CD4-positive, alpha-beta T cell (primary cell): ENCODE results near the gene NT5DC2. TPM values are rescaled to one million over a fixed set of nuclear protein-coding genes. Genes with fewer than 3 reads are reported as not detected.

Source experiments
- ATAC-seq: fragments of 200-7000 bp; cut with Tn5 transposase; one replicate; pipeline ENCODE4 v1.10.0; 2022; ENCODE audit warnings: mild to moderate bottlenecking; ENCODE audit not compliant: poor library complexity
- CTCF ChIA-PET: fragments of 350-600 bp; sonication (Branson Sonifier 250); formaldehyde crosslinking; loops from one replicate; lab custom pipeline; 2021; ENCODE audit warnings: antibody characterized with exemption, inconsistent platforms; lab: Charles Lee
- POLR2A ChIA-PET: fragments of 350-600 bp; sonication (Branson Sonifier 250); formaldehyde crosslinking; loops from one replicate; lab custom pipeline; 2021; ENCODE audit warnings: antibody characterized with exemption, inconsistent platforms; lab: Charles Lee
- DNase-seq, 14 experiments: peaks; one replicate each; pipeline ENCODE4 v3.0.0-alpha.2; 2013 to 2020; ENCODE audit warnings: mixed read lengths in 2 of 14
- H3K27ac ChIP-seq, 2 donors: one replicate each; pipeline versions ENCODE4 v1.5.1 to v1.7.0; 2013; ENCODE audit warnings: low read length in 2 of 2, low read depth in 1 of 2, mild to moderate bottlenecking in 1 of 2
- H3K27me3 ChIP-seq, 2 experiments: 1 replicate in 1 of 2; 2 replicates in 1 of 2; pipeline versions ENCODE4 v1.6.1 to v1.7.0; 2013; ENCODE audit warnings: low read length in 2 of 2, control low read depth in 1 of 2, mild to moderate bottlenecking in 1 of 2, moderate library complexity in 1 of 2; ENCODE audit not compliant: insufficient read depth in 2 of 2, control insufficient read depth in 1 of 2
- H3K36me3 ChIP-seq: one replicate; pipeline ENCODE4 v1.6.1; 2013; ENCODE audit warnings: low read length, control low read depth; ENCODE audit not compliant: insufficient read depth
- H3K4me1 ChIP-seq: one replicate; pipeline ENCODE4 v1.6.1; 2013; ENCODE audit warnings: low read length, control low read depth; ENCODE audit not compliant: insufficient read depth
- H3K4me3 ChIP-seq: one replicate; pipeline ENCODE4 v1.5.1; 2013; ENCODE audit warnings: mild to moderate bottlenecking, low read length, moderate library complexity
- H3K9me3 ChIP-seq, 2 experiments: 1 replicate in 1 of 2; 2 replicates in 1 of 2; pipeline versions ENCODE4 v1.6.1 to v1.7.0; 2013; ENCODE audit warnings: low read length in 2 of 2, mild to moderate bottlenecking in 2 of 2, control low read depth in 1 of 2, moderate library complexity in 1 of 2; ENCODE audit not compliant: control insufficient read depth in 1 of 2, insufficient read depth in 1 of 2
- H3K27ac Mint-ChIP-seq: one replicate; pipeline ENCODE4 v1.8.0; 2020; ENCODE audit warnings: mixed read lengths
- H3K27me3 Mint-ChIP-seq: one replicate; pipeline ENCODE4 v1.8.0; 2021; ENCODE audit warnings: mixed read lengths
- H3K36me3 Mint-ChIP-seq: one replicate; pipeline ENCODE4 v1.8.0; 2021; ENCODE audit warnings: low read depth, mixed read lengths
- H3K4me1 Mint-ChIP-seq: one replicate; pipeline ENCODE4 v1.8.0; 2021; ENCODE audit warnings: low read depth, mixed read lengths
- H3K4me3 Mint-ChIP-seq: one replicate; pipeline ENCODE4 v1.8.0; 2020; ENCODE audit warnings: mild to moderate bottlenecking, mixed read lengths
- H3K9me3 Mint-ChIP-seq: one replicate; pipeline ENCODE4 v1.8.0; 2020; ENCODE audit warnings: mixed read lengths
- intact Hi-C, 2 experiments: fragments of 100-400 bp; cut with DNase I in 1 of 2; cut with micrococcal nuclease in 1 of 2; formaldehyde crosslinking; loops; one replicate each; pipeline versions ENCODE4 v1.15.1 to v1.9.0; 2023 to 2025; cut with DNase I, micrococcal nuclease
- total RNA-seq, 174 experiments: library from RNA in 2 of 174; stranded (reverse) in 2 of 174; gene quantifications; one replicate each; pipeline ENCODE4 v1.2.3 and lab custom pipeline; 2021 to 2026
- TF ChIP-seq, protein P1 (sequence below): fragments of 200-600 bp; IDR thresholded peaks from one replicate; pipeline ENCODE4 v1.8.0; 2022; ENCODE audit warnings: antibody characterized with exemption, mild to moderate bottlenecking

The NT5DC2 gene
- total RNA-seq, 2 experiments from 2014 or later = 2.5 to 4.2 TPM

DNA sequence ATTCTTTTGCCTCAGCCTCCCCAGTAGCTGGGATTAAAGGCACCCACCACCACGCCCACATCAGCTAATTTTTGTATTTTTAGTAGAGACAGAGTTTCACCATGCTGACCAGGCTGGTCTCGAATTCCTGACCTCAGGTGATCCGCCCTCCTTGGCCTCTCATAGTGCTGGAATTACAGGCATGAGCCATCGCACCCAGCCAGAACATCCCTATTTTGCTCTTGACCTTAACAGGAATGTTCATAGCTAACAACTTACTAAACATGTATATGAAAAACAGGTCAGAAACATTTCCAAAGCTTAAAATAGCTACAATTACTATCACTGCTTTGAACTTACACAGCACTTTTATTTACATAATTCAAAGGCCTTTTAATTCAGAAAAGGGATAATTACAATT lies 36.4 kb upstream of the NT5DC2 start:
- Histone ChIP-seq H3K36me3 (peaks cover 22% of the 10 kb centered on the region), H3K27ac (no peak overlapping the region), H3K9me3 (no peaks in the 10 kb centered on the region), H3K4me1 (no peaks in the 10 kb centered on the region), H3K27me3 (no peaks in the 10 kb centered on the region), H3K4me3 (no peak overlapping the region)
- Mint-ChIP-seq H3K4me1 (no peaks in the 10 kb centered on the region), H3K4me3 (no peak overlapping the region), H3K27ac (peak overlapping the region; percentile 27), H3K36me3 (peaks cover 64% of the 10 kb centered on the region), H3K27me3 (no peaks in the 10 kb centered on the region), H3K9me3 (no peaks in the 10 kb centered on the region)
- ChIA-PET POLR2A (no interaction called here), CTCF (no interaction called here)
- no peak for ATAC-seq
- intact Hi-C loops = no loop called here
- no peak for DNase-seq
- TF ChIP-seq, protein P1, sequence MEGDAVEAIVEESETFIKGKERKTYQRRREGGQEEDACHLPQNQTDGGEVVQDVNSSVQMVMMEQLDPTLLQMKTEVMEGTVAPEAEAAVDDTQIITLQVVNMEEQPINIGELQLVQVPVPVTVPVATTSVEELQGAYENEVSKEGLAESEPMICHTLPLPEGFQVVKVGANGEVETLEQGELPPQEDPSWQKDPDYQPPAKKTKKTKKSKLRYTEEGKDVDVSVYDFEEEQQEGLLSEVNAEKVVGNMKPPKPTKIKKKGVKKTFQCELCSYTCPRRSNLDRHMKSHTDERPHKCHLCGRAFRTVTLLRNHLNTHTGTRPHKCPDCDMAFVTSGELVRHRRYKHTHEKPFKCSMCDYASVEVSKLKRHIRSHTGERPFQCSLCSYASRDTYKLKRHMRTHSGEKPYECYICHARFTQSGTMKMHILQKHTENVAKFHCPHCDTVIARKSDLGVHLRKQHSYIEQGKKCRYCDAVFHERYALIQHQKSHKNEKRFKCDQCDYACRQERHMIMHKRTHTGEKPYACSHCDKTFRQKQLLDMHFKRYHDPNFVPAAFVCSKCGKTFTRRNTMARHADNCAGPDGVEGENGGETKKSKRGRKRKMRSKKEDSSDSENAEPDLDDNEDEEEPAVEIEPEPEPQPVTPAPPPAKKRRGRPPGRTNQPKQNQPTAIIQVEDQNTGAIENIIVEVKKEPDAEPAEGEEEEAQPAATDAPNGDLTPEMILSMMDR = no peak

DNA sequence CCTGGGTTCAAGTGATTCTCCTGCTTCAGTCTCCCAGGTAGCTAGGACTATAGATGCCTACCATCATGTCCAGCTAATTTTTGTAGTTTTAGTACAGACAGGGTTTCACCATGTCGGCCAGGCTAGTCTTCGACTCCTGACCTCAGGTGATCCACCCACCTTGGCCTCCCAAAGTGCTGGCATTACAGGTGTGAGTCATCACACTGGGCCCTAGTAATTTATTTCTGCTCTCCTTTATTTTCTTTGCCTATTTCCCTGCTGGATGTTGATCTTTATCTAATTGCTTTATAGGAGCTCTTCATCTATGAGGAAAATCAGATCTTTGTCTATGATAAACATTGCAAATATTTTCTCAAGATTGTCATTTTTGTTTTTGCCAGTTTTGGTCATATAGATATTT lies 34.4 kb upstream of the NT5DC2 start:
- Mint-ChIP-seq H3K4me3 (no peak overlapping the region), H3K27me3 (no peaks in the 10 kb centered on the region), H3K36me3 (peaks cover 50% of the 10 kb centered on the region), H3K27ac (no peak overlapping the region), H3K9me3 (no peaks in the 10 kb centered on the region), H3K4me1 (no peaks in the 10 kb centered on the region)
- TF ChIP-seq, protein P1 = no peak
- no peaks in the 10 kb centered on the region for H3K4me1 ChIP-seq
- POLR2A ChIA-PET = no interaction called here
- H3K4me3 ChIP-seq = no peak overlapping the region
- ATAC-seq (no peak), DNase-seq (no peak)
- no peak overlapping the region for H3K27ac ChIP-seq
- intact Hi-C loops = no loop called here
- no peaks in the 10 kb centered on the region for H3K9me3 ChIP-seq
- no peaks in the 10 kb centered on the region for H3K27me3 ChIP-seq
- CTCF ChIA-PET = no interaction called here
- peaks cover 15% of the 10 kb centered on the region for H3K36me3 ChIP-seq

DNA sequence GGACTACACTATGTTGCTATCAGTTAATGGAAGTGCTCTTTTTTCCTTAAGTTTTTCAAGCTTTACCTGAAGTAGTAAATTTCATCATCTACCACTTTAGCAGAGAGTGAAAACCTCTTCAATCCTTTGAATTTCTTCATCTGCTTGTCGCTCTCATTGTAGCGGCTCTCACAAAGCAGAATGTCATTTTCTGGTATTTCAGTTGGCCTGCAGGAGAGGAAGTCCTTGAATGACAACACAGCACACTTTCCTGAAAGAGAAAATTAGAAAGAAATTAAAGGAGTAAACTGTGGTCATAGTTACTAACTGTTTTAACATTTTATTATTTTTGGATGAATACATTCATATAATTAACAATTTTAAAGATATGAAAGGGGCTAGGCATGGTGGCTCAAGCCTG lies 30.3 kb upstream of the NT5DC2 start:
- Mint-ChIP-seq H3K36me3 (peaks cover 58% of the 10 kb centered on the region), H3K4me1 (no peaks in the 10 kb centered on the region), H3K4me3 (no peak overlapping the region), H3K27ac (no peak overlapping the region), H3K9me3 (no peaks in the 10 kb centered on the region), H3K27me3 (no peaks in the 10 kb centered on the region)
- no peaks in the 10 kb centered on the region for H3K27me3 ChIP-seq
- no peak for DNase-seq
- intact Hi-C loops = no loop called here
- POLR2A ChIA-PET = no interaction called here
- no peak overlapping the region for H3K4me3 ChIP-seq
- H3K27ac ChIP-seq = no peak overlapping the region
- no peaks in the 10 kb centered on the region for H3K4me1 ChIP-seq
- CTCF ChIA-PET = no interaction called here
- no peaks in the 10 kb centered on the region for H3K9me3 ChIP-seq
- TF ChIP-seq, protein P1 = no peak
- ATAC-seq = no peak
- peaks cover 40% of the 10 kb centered on the region for H3K36me3 ChIP-seq
